ENCODE data around the gene FBXO34.
A peak's percentile ranks its signal among the peaks of the same experiment; 100 is the strongest.
"Not testable (repeated sequence)": the region's sequence is repeated elsewhere in the genome, so short reads cannot be mapped to it uniquely, and the experiment has no call there.

FBXO34 gene

GRCh38 chr14:55377236-55377635, 106.0 kb downstream of the FBXO34 start:
- Histone ChIP-seq H3K27me3 (ENCODE audit: insufficient read depth, low read depth, severe bottlenecking) (no peaks in the 10 kb centered on the region), H3K36me3 (peaks cover 31% of the 10 kb centered on the region), H3K27ac (no peak overlapping the region), H3K9me3 (ENCODE audit: severe bottlenecking) (no peaks in the 10 kb centered on the region), H3K4me3 (ENCODE audit: low read depth, low read length) (no peak overlapping the region)
- DNase-seq, result no peak
- peak; percentile 23; the same call in 1 of the 2 replicates for TF ChIP-seq CTCF (IDR thresholded peaks at IDR 0.05; ENCODE audit: low read depth, low read length)

GRCh38 chr14:55381040-55381439, 109.8 kb downstream of the FBXO34 start:
- H3K36me3 ChIP-seq, result peaks cover 31% of the 10 kb centered on the region
- H3K27ac ChIP-seq, result no peak overlapping the region
- H3K4me3 ChIP-seq (ENCODE audit: low read depth, low read length), result no peak overlapping the region
- no peaks in the 10 kb centered on the region for H3K27me3 ChIP-seq (ENCODE audit: insufficient read depth, low read depth, severe bottlenecking)
- H3K9me3 ChIP-seq (ENCODE audit: severe bottlenecking), result no peaks in the 10 kb centered on the region
- no peak for DNase-seq
- no peak for TF ChIP-seq CTCF (IDR thresholded peaks at IDR 0.05; ENCODE audit: low read depth, low read length)

GRCh38 chr14:55381561-55381960, 110.3 kb downstream of the FBXO34 start:
- H3K4me3 ChIP-seq (ENCODE audit: low read depth, low read length), result no peak overlapping the region
- peaks cover 31% of the 10 kb centered on the region for H3K36me3 ChIP-seq
- H3K27ac ChIP-seq, result no peak overlapping the region
- no peak for TF ChIP-seq CTCF (IDR thresholded peaks at IDR 0.05; ENCODE audit: low read depth, low read length)
- no peaks in the 10 kb centered on the region for H3K27me3 ChIP-seq (ENCODE audit: insufficient read depth, low read depth, severe bottlenecking)
- no peak for DNase-seq
- H3K9me3 ChIP-seq (ENCODE audit: severe bottlenecking), result no peaks in the 10 kb centered on the region

GRCh38 chr14:55382483-55382882, 111.3 kb downstream of the FBXO34 start:
- H3K27ac ChIP-seq, result no peak overlapping the region
- H3K4me3 ChIP-seq (ENCODE audit: low read depth, low read length), result no peak overlapping the region
- no peaks in the 10 kb centered on the region for H3K27me3 ChIP-seq (ENCODE audit: insufficient read depth, low read depth, severe bottlenecking)
- DNase-seq, result no peak
- no peaks in the 10 kb centered on the region for H3K9me3 ChIP-seq (ENCODE audit: severe bottlenecking)
- H3K36me3 ChIP-seq, result peaks cover 25% of the 10 kb centered on the region
- no peak for TF ChIP-seq CTCF (IDR thresholded peaks at IDR 0.05; ENCODE audit: low read depth, low read length)

DNA sequence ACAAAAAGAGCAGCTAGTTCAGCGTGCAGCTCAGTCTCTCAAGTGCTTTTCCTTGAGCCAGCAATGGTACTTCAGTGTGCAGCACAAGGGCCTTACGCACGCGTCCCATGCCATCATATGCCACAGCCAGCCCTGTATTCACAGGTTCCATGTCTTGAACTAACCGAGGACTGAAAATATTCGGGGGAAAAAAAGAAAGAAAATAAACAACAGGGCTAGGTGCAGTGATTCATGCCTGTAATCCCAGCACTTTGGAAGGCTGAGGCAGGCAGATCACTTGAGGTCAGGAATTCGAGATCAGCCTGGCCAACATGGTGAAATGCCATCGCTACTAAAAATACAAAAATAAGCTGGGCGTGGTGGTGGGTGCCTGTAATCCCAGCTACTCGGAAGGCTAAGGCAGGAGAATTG, 111.8 kb downstream of the FBXO34 start:
- not testable (repeated sequence) for H3K9me3 ChIP-seq (ENCODE audit: severe bottlenecking); DNase-seq; H3K27ac ChIP-seq; H3K27me3 ChIP-seq (ENCODE audit: insufficient read depth, low read depth, severe bottlenecking); H3K4me3 ChIP-seq (ENCODE audit: low read depth, low read length)
- H3K36me3 ChIP-seq, result peaks cover 23% of the 10 kb centered on the region

- no peak for DNase-seq
- TF ChIP-seq CTCF (IDR thresholded peaks at IDR 0.05; ENCODE audit: low read depth, low read length), result no peak
- no peak overlapping the region for H3K27ac ChIP-seq
- H3K4me3 ChIP-seq (ENCODE audit: low read depth, low read length), result no peak overlapping the region
- no peaks in the 10 kb centered on the region for H3K9me3 ChIP-seq (ENCODE audit: severe bottlenecking)
- no peaks in the 10 kb centered on the region for H3K27me3 ChIP-seq (ENCODE audit: insufficient read depth, low read depth, severe bottlenecking)
- H3K36me3 ChIP-seq, result peaks cover 20% of the 10 kb centered on the region
These were observed 112.4 kb downstream of the FBXO34 start for GRCh38 chr14:55383541-55384140.
